GM18517 (cell line): ENCODE measurements around the gene GJC3.
"Not testable (repeated sequence)": the region's sequence is repeated elsewhere in the genome, so short reads cannot be mapped to it uniquely, and the experiment has no call there.

Source experiments
- ATAC-seq: cut with Tn5 transposase; IDR thresholded peaks from one replicate; pipeline ENCODE4 v1.9.1; 2021; ENCODE audit warnings: mild to moderate bottlenecking, moderate library complexity; ENCODE audit not compliant: unreplicated experiment

GJC3 gene

GRCh38 chr7:99935009-99935408 is 5.6 kb upstream of the GJC3 start:
- ATAC-seq, result not testable (repeated sequence)

- ATAC-seq, result no peak
Observed at GRCh38 chr7:99930376-99930775, 956 bp upstream of the GJC3 start.

GRCh38 chr7:99929730-99930053 is 272 bp upstream of the GJC3 start:
- ATAC-seq, result no peak

- no peak for ATAC-seq
Observed at GRCh38 chr7:99928188-99928587, 1.2 kb downstream of the GJC3 start.

- no peak for ATAC-seq
Observed at GRCh38 chr7:99927536-99927935, 1.9 kb downstream of the GJC3 start.

GRCh38 chr7:99926321-99926720 is 3.1 kb downstream of the GJC3 start:
- ATAC-seq, result no peak

GRCh38 chr7:99923200-99923599 is 6.2 kb downstream of the GJC3 start:
- ATAC-seq, result no peak

- ATAC-seq, result no peak
Observed at GRCh38 chr7:99920149-99920548, 9.3 kb downstream of the GJC3 start.

GRCh38 chr7:99919814-99920112 is 9.7 kb downstream of the GJC3 start:
- no peak for ATAC-seq

GRCh38 chr7:99918959-99919813 is 10.2 kb downstream of the GJC3 start, which contains the start of gene TRIM4:
Gene TRIM4 (minus strand): TSS chr7:99919530. CDS start chr7:99919401, 129 bp downstream.
- ATAC-seq, result peak; percentile 86

- ATAC-seq, result no peak
Observed at GRCh38 chr7:99910976-99911375, 18.4 kb downstream of the GJC3 start.

GRCh38 chr7:99901581-99901980 is 27.8 kb downstream of the GJC3 start:
- ATAC-seq, result no peak

- ATAC-seq, result no peak
Observed at GRCh38 chr7:99899830-99900519, 29.4 kb downstream of the GJC3 start.

- ATAC-seq, result no peak
Observed at GRCh38 chr7:99898836-99899235, 30.6 kb downstream of the GJC3 start.

GRCh38 chr7:99898023-99898357 is 31.4 kb downstream of the GJC3 start:
- no peak for ATAC-seq

- no peak for ATAC-seq
Observed at GRCh38 chr7:99897322-99898022, 31.9 kb downstream of the GJC3 start.

- ATAC-seq, result no peak
Observed at GRCh38 chr7:99894738-99895137, 34.7 kb downstream of the GJC3 start.

- no peak for ATAC-seq
Observed at GRCh38 chr7:99893280-99893679, 36.1 kb downstream of the GJC3 start.

- ATAC-seq, result not testable (repeated sequence)
Observed at GRCh38 chr7:99890348-99890747, 39.1 kb downstream of the GJC3 start.

GRCh38 chr7:99888366-99888765 is 41.1 kb downstream of the GJC3 start:
- ATAC-seq, result not testable (repeated sequence)

GRCh38 chr7:99881370-99881769 is 48.0 kb downstream of the GJC3 start:
- no peak for ATAC-seq

- no peak for ATAC-seq
Observed at GRCh38 chr7:99876933-99877332, 52.5 kb downstream of the GJC3 start, which contains the start of gene OR2AE1. Gene OR2AE1 (minus strand): TSS chr7:99877033. CDS start chr7:99877033, 0 bp downstream.
